Bronchial smooth muscle cell (primary cell): ENCODE measurements around the gene SYP. TPM values are rescaled to one million over a fixed set of nuclear protein-coding genes. Genes with fewer than 3 reads are reported as not detected.

Experiments used
- total RNA-seq: library from RNA; depleted of rRNA; stranded (reverse); fragments of >200 nt; gene quantifications from 2 replicates; pipeline ENCODE4 v1.2.1, GENCODE V29; 2014

The SYP gene
- 0.16 and 0.43 TPM in 2 replicates for total RNA-seq

GRCh38 chrX:49199906-49200771 lies at the start of gene SYP:
TSS of gene SYP (minus strand) at chrX:49200193. CDS start at chrX:49200186, 7 bp downstream.

GRCh38 chrX:49233176-49233575 lies 33.2 kb upstream of the SYP start, which contains the start of gene CACNA1F:
TSS of gene CACNA1F (minus strand) at chrX:49233340. CDS start at chrX:49233309, 31 bp downstream.

GRCh38 chrX:49186125-49187027 lies 13.6 kb downstream of the SYP start, which contains the start of gene PRICKLE3:
TSS of gene PRICKLE3 (minus strand) at chrX:49186373. CDS start at chrX:49186297, 76 bp downstream.

GRCh38 chrX:49171752-49172279 lies 28.2 kb downstream of the SYP start, which contains the start of gene PLP2:
TSS of gene PLP2 (plus strand) at chrX:49171898. CDS start at chrX:49172001, 103 bp downstream.

GRCh38 chrX:49162620-49163019 lies 37.4 kb downstream of the SYP start, which contains the start of gene MAGIX:
TSS of gene MAGIX (plus strand) at chrX:49162758. CDS start at chrX:49162890, 132 bp downstream.

Other genes with a start within 250 kb of the SYP start
- gene OTUD5, start 242.6 kb downstream of the SYP start, total RNA-seq, result 34.4 and 38.6 TPM in 2 replicates
- gene KCND1, start 228.3 kb downstream of the SYP start, total RNA-seq, result 1.6 and 4.3 TPM in 2 replicates
- gene GRIPAP1, start 197.9 kb downstream of the SYP start, total RNA-seq, result 24.9 and 26.0 TPM in 2 replicates
- 26.0 and 37.2 TPM in 2 replicates for gene TFE3, start 156.8 kb downstream of the SYP start, total RNA-seq
- 0.26 and 0.63 TPM in 2 replicates for gene CCDC120, start 141.2 kb downstream of the SYP start, total RNA-seq
- gene PRAF2, start 126.2 kb downstream of the SYP start, total RNA-seq, result 8.2 and 9.2 TPM in 2 replicates
- gene WDR45, start 120.3 kb downstream of the SYP start, total RNA-seq, result 45.2 and 65.4 TPM in 2 replicates
- 17.8 and 19.1 TPM in 2 replicates for gene GPKOW, start 76.5 kb downstream of the SYP start, total RNA-seq
- gene MAGIX, start 37.4 kb downstream of the SYP start, total RNA-seq, result 1.5 and 2.7 TPM in 2 replicates
- gene PLP2, start 28.3 kb downstream of the SYP start, total RNA-seq, result 16.9 and 17.8 TPM in 2 replicates
- gene PRICKLE3, start 13.8 kb downstream of the SYP start, total RNA-seq, result 4.5 and 4.9 TPM in 2 replicates
- gene CACNA1F, start 33.1 kb upstream of the SYP start, total RNA-seq, result under 0.01 TPM in 1 of 2 replicates, not detected in the other
- 7.1 and 8.2 TPM in 2 replicates for gene CCDC22, start 35.3 kb upstream of the SYP start, total RNA-seq
- not detected in 2 replicates for gene FOXP3, start 64.5 kb upstream of the SYP start, total RNA-seq
- 6.0 and 12.8 TPM in 2 replicates for gene PPP1R3F, start 69.6 kb upstream of the SYP start, total RNA-seq
- not detected in 2 replicates for gene GAGE10, start 103.5 kb upstream of the SYP start, total RNA-seq
- not detected in 2 replicates for gene GAGE12J, start 121.8 kb upstream of the SYP start, total RNA-seq
- not detected in 2 replicates for gene GAGE13, start 131.4 kb upstream of the SYP start, total RNA-seq